ENCODE measurements around the gene DPYD.

Gene DPYD

GRCh38 chr1:97920832-97921571 lies at the start of gene DPYD:
Gene DPYD, minus strand, starts transcription at chr1:97921034. Its CDS starts 112 bp downstream, at chr1:97920922.
- H3K4me3 ChIP-seq (ENCODE audit: low read depth, low read length), result peak within 1 kb of the TSS; percentile 86
- in situ Hi-C loops (cut with HindIII; ENCODE audit: low sequenced_read_pairs), result no loop called here
- TF ChIP-seq CTCF (IDR thresholded peaks at IDR 0.05; ENCODE audit: low read depth, low read length), result no peak
- DNase-seq (ENCODE audit: low read depth, low spot score), result peak; percentile 89

- TF ChIP-seq CTCF (IDR thresholded peaks at IDR 0.05; ENCODE audit: low read depth, low read length), result no peak
- DNase-seq (ENCODE audit: low read depth, low spot score), result no peak
- in situ Hi-C loops (cut with HindIII; ENCODE audit: low sequenced_read_pairs), result no loop called here
- no peak overlapping the region for H3K4me3 ChIP-seq (ENCODE audit: low read depth, low read length)
Observed at GRCh38 chr1:97960470-97960869, 39.6 kb upstream of the DPYD start.

GRCh38 chr1:97947695-97948094 lies 26.9 kb upstream of the DPYD start:
- in situ Hi-C loops (cut with HindIII; ENCODE audit: low sequenced_read_pairs), result no loop called here
- no peak overlapping the region for H3K4me3 ChIP-seq (ENCODE audit: low read depth, low read length)
- DNase-seq (ENCODE audit: low read depth, low spot score), result peak; percentile 0
- TF ChIP-seq CTCF (IDR thresholded peaks at IDR 0.05; ENCODE audit: low read depth, low read length), result no peak

GRCh38 chr1:97943354-97943753 lies 22.5 kb upstream of the DPYD start:
- no peak for TF ChIP-seq CTCF (IDR thresholded peaks at IDR 0.05; ENCODE audit: low read depth, low read length)
- in situ Hi-C loops (cut with HindIII; ENCODE audit: low sequenced_read_pairs), result no loop called here
- peak; percentile 69 for DNase-seq (ENCODE audit: low read depth, low spot score)
- H3K4me3 ChIP-seq (ENCODE audit: low read depth, low read length), result no peak overlapping the region

- in situ Hi-C loops (cut with HindIII; ENCODE audit: low sequenced_read_pairs), result no loop called here
- TF ChIP-seq CTCF (IDR thresholded peaks at IDR 0.05; ENCODE audit: low read depth, low read length), result no peak
- no peak overlapping the region for H3K4me3 ChIP-seq (ENCODE audit: low read depth, low read length)
- no peak for DNase-seq (ENCODE audit: low read depth, low spot score)
Observed at GRCh38 chr1:97942161-97943123, 21.6 kb upstream of the DPYD start.

GRCh38 chr1:97938285-97938642 lies 17.4 kb upstream of the DPYD start:
- DNase-seq (ENCODE audit: low read depth, low spot score), result no peak
- no peak overlapping the region for H3K4me3 ChIP-seq (ENCODE audit: low read depth, low read length)
- in situ Hi-C loops (cut with HindIII; ENCODE audit: low sequenced_read_pairs), result no loop called here
- TF ChIP-seq CTCF (IDR thresholded peaks at IDR 0.05; ENCODE audit: low read depth, low read length), result no peak
